HEK293 (cell line): ENCODE data around the gene PTGER4.

Experiments used
- CTCF ChIA-PET: fragments of 350-600 bp; formaldehyde crosslinking; extraction: SDS; loops from one replicate; lab custom pipeline; 2021; ENCODE audit warnings: antibody characterized with exemption; lab: Yijun Ruan, JAX
- POLR2A ChIA-PET: fragments of 300-600 bp; formaldehyde crosslinking; extraction: SDS; loops from one replicate; lab custom pipeline; 2020; ENCODE audit warnings: antibody characterized with exemption, inconsistent platforms; lab: Yijun Ruan, JAX
- H3K27ac ChIP-seq: fragments of 200-500 bp; sonication (Bioruptor generic); 2 replicates; pipeline ENCODE4 v1.5.1; 2014; ENCODE audit warnings: low read depth, low read length, control low read depth, inconsistent platforms; ENCODE audit errors: extremely low read depth
- H3K36me3 ChIP-seq, 2 experiments: fragments of 200-500 bp in 1 of 2; sonication (Bioruptor generic) in 1 of 2; 1 replicate in 1 of 2; 2 replicates in 1 of 2; pipeline ENCODE4 v1.5.1; 2014 to 2017; ENCODE audit warnings: inconsistent platforms in 2 of 2, low read length in 2 of 2; ENCODE audit not compliant: control insufficient read depth in 2 of 2, insufficient read depth in 1 of 2
- H3K4me1 ChIP-seq: fragments of 200-500 bp; sonication (Bioruptor generic); 2 replicates; pipeline ENCODE4 v1.5.1; 2014; ENCODE audit warnings: mild to moderate bottlenecking, low read length, inconsistent platforms; ENCODE audit not compliant: control insufficient read depth, insufficient read depth
- H3K4me3 ChIP-seq: 2 replicates; pipeline ENCODE4 v1.5.1; 2011; ENCODE audit warnings: low read depth, mild to moderate bottlenecking, control low read depth, low read length, moderate library complexity
- H3K9me3 ChIP-seq: fragments of 200-500 bp; sonication (Bioruptor generic); 2 replicates; pipeline ENCODE4 v1.5.1; 2014; ENCODE audit warnings: low read depth, low read length, inconsistent platforms; ENCODE audit not compliant: control insufficient read depth, insufficient read depth
- FEZF1 ChIP-seq: fragments of 450-650 bp; formaldehyde crosslinking; IDR thresholded peaks from 2 replicates; pipeline ENCODE4 v1.5.1; 2016; ENCODE audit warnings: missing biosample characterization, missing genetic modification characterization
- KLF9 ChIP-seq: fragments of 450-650 bp; formaldehyde crosslinking; IDR thresholded peaks from 2 replicates; pipeline ENCODE4 v1.5.1; 2016; ENCODE audit warnings: missing biosample characterization, missing genetic modification characterization, low read depth
- PRDM1 ChIP-seq: fragments of 450-650 bp; formaldehyde crosslinking; IDR thresholded peaks from 2 replicates; pipeline ENCODE4; 2016; ENCODE audit warnings: missing biosample characterization, missing genetic modification characterization
- RBAK ChIP-seq: fragments of 450-650 bp; formaldehyde crosslinking; IDR thresholded peaks from 2 replicates; pipeline ENCODE4 v1.5.1; 2016; ENCODE audit warnings: missing biosample characterization, missing genetic modification characterization
- SCRT2 ChIP-seq: fragments of 450-650 bp; formaldehyde crosslinking; IDR thresholded peaks from 2 replicates; pipeline ENCODE4 v1.5.1; 2016; ENCODE audit warnings: missing biosample characterization, missing genetic modification characterization
- ZFP37 ChIP-seq: fragments of 450-650 bp; formaldehyde crosslinking; IDR thresholded peaks from 2 replicates; pipeline ENCODE4 v1.5.1; 2016; ENCODE audit warnings: missing biosample characterization, missing genetic modification characterization
- ZNF174 ChIP-seq: fragments of 450-650 bp; formaldehyde crosslinking; IDR thresholded peaks from 2 replicates; pipeline ENCODE4 v1.5.0; 2017; ENCODE audit warnings: missing biosample characterization, mild to moderate bottlenecking, missing genetic modification characterization
- ZNF19 ChIP-seq: fragments of 450-650 bp; formaldehyde crosslinking; IDR thresholded peaks from 2 replicates; pipeline ENCODE4; 2016; ENCODE audit warnings: missing biosample characterization, missing genetic modification characterization, low read depth
- ZNF266 ChIP-seq: fragments of 450-650 bp; formaldehyde crosslinking; IDR thresholded peaks from 2 replicates; pipeline ENCODE4 v1.5.1; 2016; ENCODE audit warnings: missing biosample characterization, missing genetic modification characterization, low read depth
- ZNF311 ChIP-seq: fragments of 450-650 bp; formaldehyde crosslinking; IDR thresholded peaks from 2 replicates; pipeline ENCODE4 v1.5.1; 2017; ENCODE audit warnings: missing biosample characterization, missing genetic modification characterization, borderline replicate concordance
- ZNF37A ChIP-seq: fragments of 450-650 bp; IDR thresholded peaks from 2 replicates; pipeline ENCODE4 v1.5.1; 2018; ENCODE audit warnings: missing biosample characterization, missing genetic modification characterization
- ZNF416 ChIP-seq: fragments of 450-650 bp; formaldehyde crosslinking; IDR thresholded peaks from 2 replicates; pipeline ENCODE4 v1.5.1; 2016; ENCODE audit warnings: missing biosample characterization, missing genetic modification characterization
- ZNF423 ChIP-seq: fragments of 450-650 bp; formaldehyde crosslinking; IDR thresholded peaks from 2 replicates; pipeline ENCODE4 v1.5.1; 2016; ENCODE audit warnings: missing biosample characterization, missing genetic modification characterization
- ZNF514 ChIP-seq: fragments of 450-650 bp; formaldehyde crosslinking; IDR thresholded peaks from 2 replicates; pipeline ENCODE4 v1.5.1; 2016; ENCODE audit warnings: missing biosample characterization, missing genetic modification characterization
- ZNF548 ChIP-seq: fragments of 450-650 bp; formaldehyde crosslinking; IDR thresholded peaks from 2 replicates; pipeline ENCODE4 v1.5.1; 2016; ENCODE audit warnings: missing biosample characterization, missing genetic modification characterization
- ZNF621 ChIP-seq: fragments of 450-650 bp; formaldehyde crosslinking; IDR thresholded peaks from 2 replicates; pipeline ENCODE4 v1.5.1; 2017; ENCODE audit warnings: missing biosample characterization, missing genetic modification characterization
- TF ChIP-seq, protein P1 (sequence below): fragments of 450-650 bp; formaldehyde crosslinking; IDR thresholded peaks from 2 replicates; pipeline ENCODE4 v1.5.1; 2016; ENCODE audit warnings: missing biosample characterization, missing genetic modification characterization
- TF ChIP-seq, protein P2 (sequence below): fragments of 450-650 bp; formaldehyde crosslinking; IDR thresholded peaks from 2 replicates; pipeline ENCODE4 v1.5.1; 2017; ENCODE audit warnings: missing biosample characterization, missing genetic modification characterization
- TF ChIP-seq, protein P3 (sequence below): fragments of 450-650 bp; formaldehyde crosslinking; IDR thresholded peaks from 2 replicates; pipeline ENCODE4 v1.5.1; 2016; ENCODE audit warnings: missing biosample characterization, missing genetic modification characterization, borderline replicate concordance
- TF ChIP-seq, protein P4 (sequence below): fragments of 450-650 bp; formaldehyde crosslinking; IDR thresholded peaks from 2 replicates; pipeline ENCODE4 v1.5.1; 2016; ENCODE audit warnings: missing biosample characterization, missing genetic modification characterization

The PTGER4 gene

DNA sequence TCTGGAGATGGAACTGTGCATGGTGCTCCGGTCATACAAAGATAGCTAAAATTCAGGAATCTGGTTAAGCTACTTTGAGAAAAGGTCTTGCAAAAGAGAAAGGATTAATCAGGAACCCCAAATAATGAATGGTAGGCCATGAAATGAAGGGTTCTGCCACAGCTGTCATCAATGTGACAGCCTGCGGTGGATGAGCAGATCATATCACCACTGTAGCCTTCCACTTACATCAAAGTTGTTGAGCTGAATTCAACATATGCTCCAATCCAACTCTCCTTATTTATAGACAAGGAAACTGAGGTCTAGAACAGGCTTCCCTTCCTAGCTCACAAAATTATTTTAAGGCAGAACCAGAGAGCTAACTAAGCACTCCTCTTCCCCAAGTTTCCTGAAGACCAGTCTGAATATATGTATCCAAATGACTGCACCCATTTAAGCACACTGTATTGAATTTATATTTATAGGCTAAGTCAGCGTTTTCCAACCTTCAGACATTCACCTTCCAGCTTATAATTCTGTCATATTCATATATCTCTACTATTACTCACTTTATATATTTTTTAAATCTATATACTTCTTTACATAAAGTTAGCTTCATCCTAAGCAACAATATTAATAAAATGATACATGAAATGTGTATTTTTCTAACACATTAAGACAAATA, 13.9 kb upstream of the PTGER4 start (continued):
- TF ChIP-seq RBAK (tag by site-specific recombination) (no peak), ZNF174 (no peak), ZNF416 (tag by site-specific recombination) (no peak), SCRT2 (tag by site-specific recombination) (no peak)
- TF ChIP-seq, protein P1, sequence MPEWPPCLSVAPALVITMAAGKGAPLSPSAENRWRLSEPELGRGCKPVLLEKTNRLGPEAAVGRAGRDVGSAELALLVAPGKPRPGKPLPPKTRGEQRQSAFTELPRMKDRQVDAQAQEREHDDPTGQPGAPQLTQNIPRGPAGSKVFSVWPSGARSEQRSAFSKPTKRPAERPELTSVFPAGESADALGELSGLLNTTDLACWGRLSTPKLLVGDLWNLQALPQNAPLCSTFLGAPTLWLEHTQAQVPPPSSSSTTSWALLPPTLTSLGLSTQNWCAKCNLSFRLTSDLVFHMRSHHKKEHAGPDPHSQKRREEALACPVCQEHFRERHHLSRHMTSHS (tag by site-specific recombination) = no peak
- TF ChIP-seq, protein P2, sequence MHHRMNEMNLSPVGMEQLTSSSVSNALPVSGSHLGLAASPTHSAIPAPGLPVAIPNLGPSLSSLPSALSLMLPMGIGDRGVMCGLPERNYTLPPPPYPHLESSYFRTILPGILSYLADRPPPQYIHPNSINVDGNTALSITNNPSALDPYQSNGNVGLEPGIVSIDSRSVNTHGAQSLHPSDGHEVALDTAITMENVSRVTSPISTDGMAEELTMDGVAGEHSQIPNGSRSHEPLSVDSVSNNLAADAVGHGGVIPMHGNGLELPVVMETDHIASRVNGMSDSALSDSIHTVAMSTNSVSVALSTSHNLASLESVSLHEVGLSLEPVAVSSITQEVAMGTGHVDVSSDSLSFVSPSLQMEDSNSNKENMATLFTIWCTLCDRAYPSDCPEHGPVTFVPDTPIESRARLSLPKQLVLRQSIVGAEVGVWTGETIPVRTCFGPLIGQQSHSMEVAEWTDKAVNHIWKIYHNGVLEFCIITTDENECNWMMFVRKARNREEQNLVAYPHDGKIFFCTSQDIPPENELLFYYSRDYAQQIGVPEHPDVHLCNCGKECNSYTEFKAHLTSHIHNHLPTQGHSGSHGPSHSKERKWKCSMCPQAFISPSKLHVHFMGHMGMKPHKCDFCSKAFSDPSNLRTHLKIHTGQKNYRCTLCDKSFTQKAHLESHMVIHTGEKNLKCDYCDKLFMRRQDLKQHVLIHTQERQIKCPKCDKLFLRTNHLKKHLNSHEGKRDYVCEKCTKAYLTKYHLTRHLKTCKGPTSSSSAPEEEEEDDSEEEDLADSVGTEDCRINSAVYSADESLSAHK (tag by site-specific recombination) = no peak
- TF ChIP-seq, protein P3, sequence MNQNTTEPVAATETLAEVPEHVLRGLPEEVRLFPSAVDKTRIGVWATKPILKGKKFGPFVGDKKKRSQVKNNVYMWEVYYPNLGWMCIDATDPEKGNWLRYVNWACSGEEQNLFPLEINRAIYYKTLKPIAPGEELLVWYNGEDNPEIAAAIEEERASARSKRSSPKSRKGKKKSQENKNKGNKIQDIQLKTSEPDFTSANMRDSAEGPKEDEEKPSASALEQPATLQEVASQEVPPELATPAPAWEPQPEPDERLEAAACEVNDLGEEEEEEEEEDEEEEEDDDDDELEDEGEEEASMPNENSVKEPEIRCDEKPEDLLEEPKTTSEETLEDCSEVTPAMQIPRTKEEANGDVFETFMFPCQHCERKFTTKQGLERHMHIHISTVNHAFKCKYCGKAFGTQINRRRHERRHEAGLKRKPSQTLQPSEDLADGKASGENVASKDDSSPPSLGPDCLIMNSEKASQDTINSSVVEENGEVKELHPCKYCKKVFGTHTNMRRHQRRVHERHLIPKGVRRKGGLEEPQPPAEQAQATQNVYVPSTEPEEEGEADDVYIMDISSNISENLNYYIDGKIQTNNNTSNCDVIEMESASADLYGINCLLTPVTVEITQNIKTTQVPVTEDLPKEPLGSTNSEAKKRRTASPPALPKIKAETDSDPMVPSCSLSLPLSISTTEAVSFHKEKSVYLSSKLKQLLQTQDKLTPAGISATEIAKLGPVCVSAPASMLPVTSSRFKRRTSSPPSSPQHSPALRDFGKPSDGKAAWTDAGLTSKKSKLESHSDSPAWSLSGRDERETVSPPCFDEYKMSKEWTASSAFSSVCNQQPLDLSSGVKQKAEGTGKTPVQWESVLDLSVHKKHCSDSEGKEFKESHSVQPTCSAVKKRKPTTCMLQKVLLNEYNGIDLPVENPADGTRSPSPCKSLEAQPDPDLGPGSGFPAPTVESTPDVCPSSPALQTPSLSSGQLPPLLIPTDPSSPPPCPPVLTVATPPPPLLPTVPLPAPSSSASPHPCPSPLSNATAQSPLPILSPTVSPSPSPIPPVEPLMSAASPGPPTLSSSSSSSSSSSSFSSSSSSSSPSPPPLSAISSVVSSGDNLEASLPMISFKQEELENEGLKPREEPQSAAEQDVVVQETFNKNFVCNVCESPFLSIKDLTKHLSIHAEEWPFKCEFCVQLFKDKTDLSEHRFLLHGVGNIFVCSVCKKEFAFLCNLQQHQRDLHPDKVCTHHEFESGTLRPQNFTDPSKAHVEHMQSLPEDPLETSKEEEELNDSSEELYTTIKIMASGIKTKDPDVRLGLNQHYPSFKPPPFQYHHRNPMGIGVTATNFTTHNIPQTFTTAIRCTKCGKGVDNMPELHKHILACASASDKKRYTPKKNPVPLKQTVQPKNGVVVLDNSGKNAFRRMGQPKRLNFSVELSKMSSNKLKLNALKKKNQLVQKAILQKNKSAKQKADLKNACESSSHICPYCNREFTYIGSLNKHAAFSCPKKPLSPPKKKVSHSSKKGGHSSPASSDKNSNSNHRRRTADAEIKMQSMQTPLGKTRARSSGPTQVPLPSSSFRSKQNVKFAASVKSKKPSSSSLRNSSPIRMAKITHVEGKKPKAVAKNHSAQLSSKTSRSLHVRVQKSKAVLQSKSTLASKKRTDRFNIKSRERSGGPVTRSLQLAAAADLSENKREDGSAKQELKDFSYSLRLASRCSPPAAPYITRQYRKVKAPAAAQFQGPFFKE (tag by site-specific recombination) = no peak
- TF ChIP-seq, all 188 proteins: peak for 0

DNA sequence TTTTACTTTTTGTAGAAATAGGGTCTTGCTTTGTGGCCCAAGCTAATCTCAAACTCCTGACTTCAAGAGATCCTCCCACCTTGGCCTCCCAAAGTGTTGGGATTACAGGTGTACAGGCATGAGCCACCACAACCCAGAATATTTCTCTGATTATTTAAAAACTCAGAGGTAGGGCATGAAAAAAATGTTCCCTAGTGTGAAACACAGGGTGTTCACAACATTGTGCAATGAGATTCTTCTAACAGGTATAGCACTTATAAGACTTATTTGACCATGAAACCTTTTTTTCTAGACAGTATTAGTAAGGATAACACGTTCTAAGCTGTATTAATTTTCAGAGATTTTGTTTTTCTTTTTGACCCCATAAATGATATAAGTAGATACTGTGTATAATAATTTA, 13.1 kb upstream of the PTGER4 start:
- no peaks in the 10 kb centered on the region for H3K9me3 ChIP-seq
- H3K27ac ChIP-seq = no peak overlapping the region
- CTCF ChIA-PET = no interaction called here
- POLR2A ChIA-PET = no interaction called here
- TF ChIP-seq ZNF423 (tag by site-specific recombination) (no peak), ZNF311 (no peak), FEZF1 (tag by site-specific recombination) (no peak), ZNF514 (tag by site-specific recombination) (no peak), ZNF37A (tag by site-specific recombination) (no peak), ZNF548 (tag by site-specific recombination) (no peak)
- H3K4me1 ChIP-seq = no peaks in the 10 kb centered on the region
- H3K4me3 ChIP-seq = no peak overlapping the region
- H3K36me3 ChIP-seq = no peaks in the 10 kb centered on the region

DNA sequence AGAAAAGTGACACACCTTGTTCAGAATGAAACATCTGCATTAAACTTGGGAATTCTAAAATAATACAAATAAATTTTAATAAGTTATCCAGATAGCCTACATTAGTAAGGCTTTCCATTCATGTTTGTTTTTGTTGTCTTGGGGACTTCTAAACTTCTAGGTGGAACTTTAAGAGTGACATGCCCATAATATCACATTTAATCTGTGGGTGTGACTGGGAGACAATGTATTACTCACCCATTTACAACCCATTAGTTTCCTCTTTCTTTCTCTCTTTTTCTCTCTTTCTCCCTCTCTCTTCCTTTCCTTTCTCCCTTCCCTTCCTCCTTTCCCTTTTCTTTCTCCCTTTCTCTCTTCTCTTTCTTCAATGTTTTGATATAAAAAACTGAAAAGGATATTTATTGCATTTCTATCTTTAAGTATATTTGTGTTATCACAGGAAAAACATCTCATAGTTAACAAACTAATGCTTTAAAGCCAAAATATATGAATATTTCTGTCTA, 12.5 kb upstream of the PTGER4 start:
- TF ChIP-seq, protein P4, sequence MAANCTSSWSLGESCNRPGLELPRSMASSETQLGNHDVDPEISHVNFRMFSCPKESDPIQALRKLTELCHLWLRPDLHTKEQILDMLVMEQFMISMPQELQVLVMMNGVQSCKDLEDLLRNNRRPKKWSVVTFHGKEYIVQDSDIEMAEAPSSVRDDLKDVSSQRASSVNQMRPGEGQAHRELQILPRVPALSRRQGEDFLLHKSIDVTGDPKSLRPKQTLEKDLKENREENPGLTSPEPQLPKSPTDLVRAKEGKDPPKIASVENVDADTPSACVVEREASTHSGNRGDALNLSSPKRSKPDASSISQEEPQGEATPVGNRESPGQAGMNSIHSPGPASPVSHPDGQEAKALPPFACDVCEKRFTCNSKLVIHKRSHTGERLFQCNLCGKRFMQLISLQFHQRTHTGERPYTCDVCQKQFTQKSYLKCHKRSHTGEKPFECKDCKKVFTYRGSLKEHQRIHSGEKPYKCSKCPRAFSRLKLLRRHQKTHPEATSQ (tag by site-specific recombination) = no peak
- peak; percentile 97 for TF ChIP-seq PRDM1
- no peak for TF ChIP-seq ZNF266 (tag by site-specific recombination)
- TF ChIP-seq ZFP37 (tag by site-specific recombination) = no peak
- TF ChIP-seq ZNF621 = no peak
- TF ChIP-seq ZNF19 (tag by site-specific recombination) = no peak
- TF ChIP-seq KLF9 (tag by site-specific recombination) = no peak
- Histone ChIP-seq H3K36me3 (no peaks in the 10 kb centered on the region), H3K9me3 (no peaks in the 10 kb centered on the region), H3K4me3 (no peak overlapping the region), H3K27ac (no peak overlapping the region), H3K4me1 (no peaks in the 10 kb centered on the region)
- POLR2A ChIA-PET = no interaction called here
- CTCF ChIA-PET = interaction anchor here (0.6 kb wide), 1 partner anchor 228 kb away, joined by 3 read pairs; no protein-coding TSS in a partner anchor
